Measurements from ENCODE around the gene POLR3B.

- no peak for TF ChIP-seq CTCF (IDR thresholded peaks at IDR 0.05)
- no peak for TF ChIP-seq POLR2A (IDR thresholded peaks at IDR 0.05)
Observed at GRCh38 chr12:106380954-106381353, 23.4 kb downstream of the POLR3B start.
